ENCODE measurements around the gene HCN4.
"Not testable (repeated sequence)": the region's sequence is repeated elsewhere in the genome, so short reads cannot be mapped to it uniquely, and the experiment has no call there.

The HCN4 gene

DNA sequence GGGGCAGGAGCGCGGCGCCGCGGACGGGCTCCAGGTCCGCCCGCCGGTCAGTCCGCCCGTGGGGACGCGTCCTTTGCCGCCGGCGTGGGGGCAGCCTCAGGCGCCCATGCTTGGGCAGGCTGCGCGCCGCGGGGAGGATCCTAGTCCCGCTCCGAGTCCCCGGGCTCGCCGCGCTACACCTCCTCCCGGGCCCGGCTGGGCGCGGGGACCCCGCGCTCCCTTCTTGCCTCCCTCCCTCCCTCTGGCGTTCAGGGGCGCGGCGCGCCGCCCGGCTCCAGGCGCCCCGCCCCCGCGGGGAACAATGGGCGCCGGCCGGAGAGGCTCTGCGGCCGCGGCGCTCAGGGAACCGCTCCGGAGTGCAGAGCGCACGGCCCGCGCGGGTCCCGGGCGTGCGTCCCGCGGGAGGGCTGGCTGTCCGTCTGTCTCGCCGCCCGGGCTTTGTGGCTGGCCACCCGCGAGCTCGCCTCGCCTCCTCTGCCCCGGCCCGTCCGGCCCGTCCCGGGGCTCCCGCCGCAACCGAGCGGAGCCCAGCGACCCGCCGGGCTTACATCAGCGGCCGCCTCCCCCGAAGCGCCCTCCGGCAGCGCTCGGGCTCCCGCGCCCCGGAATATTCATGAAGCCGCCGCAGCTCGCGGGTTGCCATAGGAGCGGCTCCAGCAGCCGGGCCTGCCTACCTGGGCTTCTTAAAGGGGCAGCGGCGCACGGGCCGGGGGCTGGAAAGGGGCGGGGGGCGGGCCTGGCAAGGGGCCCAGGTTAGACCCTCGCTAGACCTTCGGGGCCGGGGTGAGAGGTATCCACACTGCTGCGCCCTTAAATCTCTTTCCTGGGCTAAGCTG, at the start of gene HCN4:
TSS of gene HCN4 (minus strand) at position 658 of the 836 bp plus-strand sequence. CDS start 688 bp downstream, outside the sequence.
- no peak for DNase-seq (ENCODE audit: low read depth in 4 of 4, low spot score in 1 of 4)

- no peak for DNase-seq (ENCODE audit: low read depth in 4 of 4, low spot score in 1 of 4)
These were observed 46.1 kb upstream of the HCN4 start for GRCh38 chr15:73414876-73415275.

DNA sequence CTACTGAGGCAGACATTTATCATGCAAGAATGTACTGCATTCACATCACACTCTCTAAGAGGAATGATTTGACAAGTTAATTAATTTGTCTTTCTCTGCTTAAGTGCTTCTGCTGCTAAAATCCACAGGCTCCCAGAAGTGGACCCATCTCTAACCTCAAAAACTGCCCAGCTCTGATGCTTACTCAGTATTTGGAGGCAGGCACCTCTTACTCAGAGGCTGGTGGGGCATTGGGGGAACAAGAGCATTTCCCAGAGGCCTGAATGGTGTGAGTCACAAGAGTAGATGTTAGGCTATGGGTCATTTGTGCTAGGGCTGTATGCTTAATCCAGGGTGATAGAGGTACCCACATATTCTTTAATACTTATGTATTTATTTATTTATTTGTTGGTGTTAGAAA, 34.4 kb upstream of the HCN4 start:
- DNase-seq (ENCODE audit: low read depth in 4 of 4, low spot score in 1 of 4), result no peak

DNA sequence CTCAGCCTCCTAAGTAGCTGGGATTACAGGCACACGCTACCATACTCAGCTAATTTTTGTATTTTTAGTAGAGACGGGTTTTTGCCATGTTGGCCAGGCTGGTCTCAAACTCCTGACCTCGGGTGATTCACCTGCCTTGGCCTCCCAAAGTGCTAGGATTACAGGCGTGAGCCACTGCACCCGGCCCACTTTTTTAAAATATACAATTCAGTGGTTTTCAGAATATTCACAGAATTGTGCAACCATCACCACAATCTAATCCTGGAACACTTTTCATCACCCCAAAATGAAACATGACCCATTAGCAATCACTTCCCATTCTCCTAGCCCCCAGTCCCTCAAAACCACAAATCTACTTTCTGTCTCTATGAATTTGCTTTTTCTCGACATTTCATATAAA, 31.5 kb upstream of the HCN4 start:
- DNase-seq (ENCODE audit: low read depth in 4 of 4, low spot score in 1 of 4), result not testable (repeated sequence)

DNA sequence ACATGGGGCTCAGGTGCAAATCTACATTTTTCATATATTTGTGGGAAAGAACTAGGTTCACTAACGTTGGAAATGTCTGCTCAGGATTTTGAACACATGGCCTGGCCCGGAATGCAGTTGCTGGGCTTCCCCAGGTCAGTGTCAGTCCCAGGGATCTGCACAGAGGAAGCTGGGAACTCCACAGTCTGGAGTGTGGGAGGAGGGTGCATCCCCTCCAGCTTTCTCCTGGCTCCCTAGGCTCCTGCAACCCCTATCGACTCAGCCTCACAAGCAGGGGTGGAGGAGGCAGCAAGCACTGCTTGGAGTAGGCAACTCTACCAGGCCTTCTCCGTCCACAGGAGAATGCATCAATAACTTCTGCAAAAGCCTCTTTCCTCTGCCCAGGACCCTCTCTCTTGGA, 30.1 kb upstream of the HCN4 start:
- DNase-seq (ENCODE audit: low read depth in 4 of 4, low spot score in 1 of 4), result no peak

- no peak for DNase-seq (ENCODE audit: low read depth in 4 of 4, low spot score in 1 of 4)
These were observed 28.7 kb upstream of the HCN4 start for GRCh38 chr15:73397461-73397860.

GRCh38 chr15:73395671-73396070, 26.9 kb upstream of the HCN4 start:
- DNase-seq (ENCODE audit: low read depth in 4 of 4, low spot score in 1 of 4), result no peak

DNA sequence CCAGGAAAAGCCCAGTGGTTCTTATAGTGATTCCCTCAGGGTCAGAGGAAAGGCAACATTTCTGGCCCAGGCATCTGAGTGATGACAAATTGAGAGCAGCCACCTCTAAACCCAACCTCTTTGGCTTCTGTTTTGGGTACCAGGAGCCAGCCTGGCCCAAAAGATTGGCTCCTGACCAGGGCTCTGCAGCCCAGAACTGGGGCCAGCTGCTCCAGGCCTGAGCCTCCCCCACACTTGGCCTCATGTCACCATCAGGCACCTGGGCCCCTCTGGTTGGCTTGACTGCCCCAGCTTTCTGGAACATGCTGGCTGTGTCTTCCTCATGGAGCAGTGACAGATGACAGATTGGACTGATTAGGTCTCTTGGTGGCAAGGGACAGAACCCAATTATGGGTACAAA, 26.0 kb upstream of the HCN4 start:
- no peak for DNase-seq (ENCODE audit: low read depth in 4 of 4, low spot score in 1 of 4)

- DNase-seq (ENCODE audit: low read depth in 4 of 4, low spot score in 1 of 4), result no peak
These were observed 24.6 kb upstream of the HCN4 start for GRCh38 chr15:73393336-73393735.

GRCh38 chr15:73392025-73392424, 23.3 kb upstream of the HCN4 start:
- DNase-seq (ENCODE audit: low read depth in 4 of 4, low spot score in 1 of 4), result no peak

- DNase-seq (ENCODE audit: low read depth in 4 of 4, low spot score in 1 of 4), result no peak
These were observed 22.5 kb upstream of the HCN4 start for GRCh38 chr15:73391128-73391872.

GRCh38 chr15:73389971-73390544, 21.3 kb upstream of the HCN4 start:
- no peak for DNase-seq (ENCODE audit: low read depth in 4 of 4, low spot score in 1 of 4)

DNA sequence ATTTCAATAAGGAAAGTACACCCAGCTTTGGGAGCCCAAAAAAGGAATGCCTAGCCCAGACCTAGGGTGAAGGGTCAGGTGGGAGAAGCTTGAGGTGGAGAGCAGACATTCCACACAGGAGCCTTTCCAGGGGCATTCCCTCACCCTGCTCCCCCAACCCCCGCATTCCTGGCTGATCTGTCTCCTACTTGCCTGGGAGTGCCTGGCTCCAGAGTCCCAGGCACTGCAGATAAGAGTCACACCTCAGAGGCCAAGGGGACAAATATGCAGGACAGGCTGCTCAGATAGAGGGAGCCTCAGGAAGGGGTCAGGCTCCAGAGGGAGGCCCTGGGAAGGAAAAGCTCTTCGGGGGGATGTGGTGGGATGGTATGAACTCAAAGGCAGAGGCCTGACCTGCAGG, 20.8 kb upstream of the HCN4 start:
- DNase-seq (ENCODE audit: low read depth in 4 of 4, low spot score in 1 of 4), result no peak

DNA sequence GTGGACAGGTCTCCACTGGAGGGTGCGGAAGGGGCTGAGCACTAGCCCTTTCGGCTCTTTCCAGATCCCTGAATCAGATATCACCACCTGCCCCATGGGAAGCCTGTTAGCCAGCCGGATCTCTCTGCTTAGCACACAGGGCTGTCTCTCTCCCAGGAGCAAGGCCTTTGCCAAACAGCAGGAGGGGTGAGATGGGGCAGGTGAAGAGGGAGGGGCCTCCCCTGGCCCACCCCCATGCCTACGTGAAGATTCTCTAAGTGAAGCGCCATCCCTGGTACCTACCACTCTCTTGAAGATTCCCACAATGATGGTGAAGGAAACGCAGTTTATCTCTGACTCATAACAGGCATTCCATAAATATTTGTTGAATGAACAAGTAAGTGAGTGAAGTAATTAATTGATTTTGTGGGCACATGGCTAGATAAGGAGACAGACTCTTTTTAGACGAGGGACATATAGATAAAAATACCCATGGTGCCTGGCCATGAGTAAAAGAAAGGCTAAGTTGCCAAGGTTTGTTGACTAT, 19.6 kb upstream of the HCN4 start:
- DNase-seq (ENCODE audit: low read depth in 4 of 4, low spot score in 1 of 4), result no peak

DNA sequence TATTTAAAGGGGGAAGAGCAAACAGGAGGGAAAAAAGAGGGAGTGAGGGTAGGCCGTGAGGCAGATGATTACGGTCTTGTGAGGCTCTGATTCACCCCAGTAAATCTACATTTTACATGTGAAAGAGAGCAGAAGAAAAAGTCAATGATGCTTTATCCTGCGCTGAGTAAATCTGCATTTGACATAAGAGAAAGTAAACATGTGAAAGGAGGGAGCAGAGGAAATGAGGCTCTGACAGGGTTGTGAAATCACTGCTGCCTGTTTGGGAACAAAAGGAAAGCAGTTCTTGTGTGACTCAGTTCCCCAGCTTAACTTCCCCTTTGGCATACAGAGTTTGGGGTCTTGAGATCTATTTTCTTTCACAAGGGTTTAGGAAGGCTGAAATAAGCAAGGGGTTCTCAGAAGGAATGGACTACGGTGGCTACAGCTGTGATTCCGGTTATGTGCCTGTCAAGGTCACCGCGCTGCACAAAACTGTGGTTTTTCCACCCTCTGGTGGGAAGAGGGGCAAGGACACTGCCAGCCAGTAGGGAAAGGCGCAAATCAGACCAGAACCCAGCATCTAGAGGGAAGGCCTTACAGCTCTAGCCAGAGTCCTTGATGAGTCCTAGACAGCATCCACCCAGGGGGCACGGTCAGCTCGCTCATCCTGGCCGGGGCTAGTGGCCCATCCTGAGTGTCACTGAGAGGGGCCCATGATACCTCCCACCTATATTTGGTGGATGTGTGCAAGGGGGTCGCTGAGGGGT, 18.9 kb upstream of the HCN4 start:
- no peak for DNase-seq (ENCODE audit: low read depth in 4 of 4, low spot score in 1 of 4)

- no peak for DNase-seq (ENCODE audit: low read depth in 4 of 4, low spot score in 1 of 4)
These were observed 18.2 kb upstream of the HCN4 start for GRCh38 chr15:73386886-73387506.

DNA sequence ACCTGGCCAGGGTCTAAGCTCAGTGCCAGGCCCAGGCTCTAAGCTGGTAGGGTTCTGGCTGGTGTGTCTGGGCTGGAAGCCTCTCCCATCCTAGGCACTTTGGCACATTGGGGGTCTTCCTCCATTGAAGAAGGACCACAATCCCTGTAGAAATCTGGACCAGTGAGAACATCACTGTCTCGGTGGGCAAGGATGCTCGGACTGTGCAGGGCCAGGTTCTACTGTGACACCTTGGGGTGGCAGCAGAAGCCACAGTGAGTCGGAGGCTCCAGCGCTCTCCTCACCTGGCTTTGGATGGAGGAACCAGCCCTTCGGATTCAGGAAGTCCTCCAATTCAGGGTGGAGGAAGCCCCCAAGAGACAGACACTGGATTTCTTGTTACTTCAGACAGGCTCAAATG, 17.5 kb upstream of the HCN4 start:
- DNase-seq (ENCODE audit: low read depth in 4 of 4, low spot score in 1 of 4), result no peak

DNA sequence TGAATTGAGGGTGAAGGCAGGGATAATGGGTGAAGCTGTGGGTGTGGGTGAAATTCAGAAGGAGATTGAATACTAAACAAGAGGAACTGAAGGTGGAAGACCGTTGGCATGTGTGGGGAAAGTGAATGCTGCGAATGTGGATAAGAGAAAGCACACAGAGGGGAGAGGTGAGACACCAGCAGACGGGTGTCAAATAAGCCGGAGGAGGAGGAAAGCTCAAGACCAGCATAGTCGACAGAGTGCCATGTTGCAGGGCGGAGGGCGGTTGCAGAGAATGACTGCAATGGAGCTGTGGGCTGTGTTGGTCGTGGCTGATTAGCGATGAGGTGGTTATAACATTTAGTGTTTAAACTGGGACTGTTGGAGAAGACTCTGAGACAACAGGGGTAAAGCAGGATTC, 16.4 kb upstream of the HCN4 start:
- no peak for DNase-seq (ENCODE audit: low read depth in 4 of 4, low spot score in 1 of 4)

DNA sequence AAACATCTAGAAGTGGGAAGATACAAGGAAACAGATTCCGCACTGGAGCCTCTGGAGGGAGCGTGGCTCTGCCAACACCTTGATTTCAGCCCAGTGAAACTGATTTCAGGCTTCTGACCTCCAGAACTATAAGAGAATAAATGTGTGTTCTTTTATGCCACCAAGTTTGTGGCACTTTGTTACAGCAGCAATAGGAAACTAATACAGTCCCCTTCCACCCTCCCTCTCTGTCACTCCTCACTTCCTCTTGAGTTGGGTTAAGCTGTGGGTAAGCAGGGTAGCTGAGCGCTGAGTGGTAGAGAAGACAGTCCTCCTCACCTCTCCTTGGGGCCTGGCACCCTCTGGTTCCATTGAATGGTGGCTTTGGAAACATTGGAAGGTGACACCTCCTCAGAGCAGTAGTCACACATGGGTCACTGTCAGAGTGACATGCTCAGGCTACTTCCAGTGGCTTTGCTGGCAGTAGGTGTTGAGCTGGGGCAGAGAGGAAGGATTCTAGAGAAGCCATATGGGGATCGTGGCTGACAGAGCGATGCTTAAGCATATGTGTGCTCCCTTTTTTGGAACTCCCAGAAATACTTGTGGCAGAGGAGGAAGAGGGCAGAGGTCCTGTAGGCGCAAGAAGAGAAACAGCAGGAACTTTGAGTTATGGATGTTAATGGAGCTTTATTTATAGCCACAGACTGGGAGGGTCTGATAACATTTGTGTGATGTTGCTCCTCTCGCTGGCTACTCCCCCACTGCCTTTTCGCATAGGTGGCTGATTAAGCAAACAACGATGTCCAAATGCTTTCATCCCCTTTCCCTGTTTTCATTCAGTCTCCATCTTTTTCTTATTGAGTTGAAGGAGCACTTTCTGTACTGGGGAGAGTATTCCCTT, 14.8 kb upstream of the HCN4 start:
- DNase-seq (ENCODE audit: low read depth in 4 of 4, low spot score in 1 of 4), result no peak

- no peak for DNase-seq (ENCODE audit: low read depth in 4 of 4, low spot score in 1 of 4)
These were observed 13.4 kb upstream of the HCN4 start for GRCh38 chr15:73382115-73382514.
